PC-9 (cell line): ENCODE data around the gene FANCF. TPM values are rescaled to one million over a fixed set of nuclear protein-coding genes. Genes with fewer than 3 reads are reported as not detected.

ENCODE experiments used
- BruUV-seq: library from RNA; stranded (reverse); fragments of 400-500 nt; replicated peaks from 2 replicates; lab custom pipeline; 2021; lab: Mats Ljungman, UMichigan
- CTCF ChIA-PET: fragments of 300-600 bp; sonication (Branson Sonifier 250); formaldehyde crosslinking; loops from one replicate; lab custom pipeline; 2022; ENCODE audit warnings: antibody characterized with exemption; lab: Charles Lee
- POLR2A ChIA-PET: fragments of 300-600 bp; sonication (Branson Sonifier 250); formaldehyde crosslinking; loops from one replicate; lab custom pipeline; 2022; ENCODE audit warnings: antibody characterized with exemption; ENCODE audit not compliant: unreplicated experiment; lab: Charles Lee
- DNase-seq, 2 experiments: peaks; one replicate each; pipeline versions ENCODE4 v3.0.0 to v3.0.0-alpha.2; 2015 to 2022; ENCODE audit warnings: mixed read lengths in 1 of 2
- H2AFZ ChIP-seq: fragments of 200-600 bp; sonication (generic); 2 replicates; pipeline ENCODE4 v1.8.1; 2017; ENCODE audit warnings: antibody characterized with exemption
- H3F3A ChIP-seq: fragments of 200-600 bp; sonication (generic); 2 replicates; pipeline ENCODE4 v1.8.1; 2017; ENCODE audit warnings: antibody characterized with exemption, mild to moderate bottlenecking, low read depth; ENCODE audit not compliant: insufficient read depth
- H3K27ac ChIP-seq: fragments of 200-600 bp; sonication (generic); 2 replicates; pipeline ENCODE4 v1.6.1; 2016; ENCODE audit warnings: mixed run types
- H3K27me3 ChIP-seq: fragments of 200-600 bp; sonication (generic); 2 replicates; pipeline ENCODE4 v1.6.1; 2016; ENCODE audit warnings: low read depth, mixed run types; ENCODE audit not compliant: insufficient read depth
- H3K36me3 ChIP-seq: fragments of 200-600 bp; sonication (generic); 2 replicates; pipeline ENCODE4 v1.6.1; 2016; ENCODE audit warnings: low read depth, mixed run types
- H3K4me1 ChIP-seq: fragments of 200-600 bp; sonication (generic); replicated peaks from 2 replicates; pipeline ENCODE4 v1.6.1; 2016; ENCODE audit warnings: mixed run types; ENCODE audit not compliant: insufficient read depth
- H3K4me2 ChIP-seq: fragments of 200-600 bp; sonication (generic); 2 replicates; pipeline ENCODE4 v1.6.1; 2017; ENCODE audit warnings: mixed run types
- H3K4me3 ChIP-seq: fragments of 200-600 bp; sonication (generic); 2 replicates; pipeline ENCODE4 v1.6.1; 2016; ENCODE audit warnings: mixed run types
- H3K79me2 ChIP-seq: fragments of 200-600 bp; sonication (generic); 2 replicates; pipeline ENCODE4 v1.6.1; 2017; ENCODE audit warnings: low read depth, mixed run types
- H3K9me2 ChIP-seq: fragments of 200-600 bp; sonication (generic); 2 replicates; pipeline ENCODE4 v1.8.1; 2017; ENCODE audit warnings: mild to moderate bottlenecking; ENCODE audit not compliant: insufficient read depth
- H3K9me3 ChIP-seq: fragments of 200-600 bp; sonication (generic); 2 replicates; pipeline ENCODE4 v1.8.1; 2016; ENCODE audit warnings: low read depth; ENCODE audit not compliant: insufficient read depth
- H4K20me1 ChIP-seq: fragments of 200-600 bp; sonication (generic); 2 replicates; pipeline ENCODE4 v1.8.1; 2017; ENCODE audit not compliant: insufficient read depth
- CTCF ChIP-seq: fragments of 200-600 bp; sonication (generic); conservative IDR thresholded peaks from 2 replicates; pipeline ENCODE4 v1.6.1; 2017; ENCODE audit warnings: mixed run types, antibody characterized with exemption, mild to moderate bottlenecking, moderate library complexity
- EZH2 ChIP-seq: fragments of 200-600 bp; sonication (generic); IDR thresholded peaks from 2 replicates; pipeline ENCODE4 v1.8.0; 2017; ENCODE audit warnings: antibody characterized with exemption, low read depth
- intact Hi-C: fragments of 100-400 bp; cut with micrococcal nuclease; formaldehyde crosslinking; loops from one replicate; pipeline ENCODE4 v1.10.0; 2022; ENCODE audit not compliant: unreplicated experiment
- total RNA-seq: library from RNA; stranded (reverse); gene quantifications from 2 replicates; pipeline ENCODE4 v1.2.3, GENCODE V29; 2021

FANCF gene
- total RNA-seq, 1 experiment from 2014 or later: 8.0 TPM

DNA sequence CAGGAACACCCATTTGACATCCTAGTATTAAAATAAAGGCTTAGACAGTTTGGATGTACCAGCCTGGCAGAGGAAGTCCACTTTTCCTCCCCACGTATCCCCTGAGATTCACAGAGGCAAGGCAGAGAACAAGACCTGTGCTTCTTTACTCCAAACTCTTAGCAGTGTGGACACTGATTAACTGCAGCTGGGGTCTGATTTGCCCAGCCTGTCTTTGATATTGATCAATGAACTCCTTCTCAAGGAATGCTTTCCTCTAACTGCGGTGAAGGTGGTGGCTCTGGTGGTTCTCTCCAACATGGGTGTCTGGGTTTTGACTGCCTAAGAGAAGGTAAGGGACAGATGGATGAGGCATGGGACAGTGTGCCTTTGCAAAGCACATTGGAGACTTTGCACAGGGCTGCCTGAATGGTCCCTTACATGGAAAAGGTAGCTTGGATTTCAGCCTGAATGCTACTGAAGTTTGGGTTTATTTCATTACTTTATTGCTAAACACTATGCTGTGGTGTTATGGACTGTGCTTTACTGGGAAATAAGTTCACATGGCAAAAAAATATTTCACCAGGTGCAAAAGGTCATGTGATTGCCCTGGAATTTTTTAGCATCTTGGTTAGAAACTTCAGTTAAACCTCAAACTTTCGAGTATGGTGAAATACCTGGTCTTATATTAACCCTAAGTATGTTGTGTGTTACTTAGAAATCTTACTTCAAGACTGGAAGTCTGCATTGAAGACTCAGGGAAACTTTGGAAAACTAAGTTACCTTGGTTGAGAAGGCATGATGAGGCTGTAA lies 42.6 kb upstream of the FANCF start:
- Histone ChIP-seq H3K4me3 (no peak overlapping the region), H2AFZ (no peak overlapping the region), H4K20me1 (no peaks in the 10 kb centered on the region), H3K27ac (no peak overlapping the region), H3K27me3 (peaks cover 4% of the 10 kb centered on the region; the same call in 1 of the 2 replicates), H3F3A (no peaks in the 10 kb centered on the region), H3K9me2 (no peaks in the 10 kb centered on the region), H3K36me3 (no peaks in the 10 kb centered on the region), H3K4me1 (no peaks in the 10 kb centered on the region), H3K4me2 (no peak overlapping the region), H3K9me3 (no peaks in the 10 kb centered on the region), H3K79me2 (no peaks in the 10 kb centered on the region)
- DNase-seq: no peak
- no peak for TF ChIP-seq CTCF
- no peak for TF ChIP-seq EZH2
- CTCF ChIA-PET: no interaction called here
- POLR2A ChIA-PET: no interaction called here
- intact Hi-C loops: no loop called here
- BruUV-seq: no TSS peak

GRCh38 chr11:22666688-22667439 lies 41.2 kb upstream of the FANCF start:
- no peaks in the 10 kb centered on the region for H3K4me1 ChIP-seq
- intact Hi-C loops: no loop called here
- no peak overlapping the region for H3K4me3 ChIP-seq
- H4K20me1 ChIP-seq: no peaks in the 10 kb centered on the region
- H3K27me3 ChIP-seq: peaks cover 4% of the 10 kb centered on the region; the same call in 1 of the 2 replicates
- no peaks in the 10 kb centered on the region for H3F3A ChIP-seq
- H3K36me3 ChIP-seq: no peaks in the 10 kb centered on the region
- DNase-seq: peak in 1 of 2 experiments; percentile 12
- CTCF ChIA-PET: no interaction called here
- POLR2A ChIA-PET: no interaction called here
- H3K79me2 ChIP-seq: no peaks in the 10 kb centered on the region
- no peaks in the 10 kb centered on the region for H3K9me2 ChIP-seq
- no peak overlapping the region for H3K27ac ChIP-seq
- H2AFZ ChIP-seq: no peak overlapping the region
- TF ChIP-seq EZH2 (no peak), CTCF (no peak)
- H3K4me2 ChIP-seq: no peak overlapping the region
- no peaks in the 10 kb centered on the region for H3K9me3 ChIP-seq
- BruUV-seq: no TSS peak

GRCh38 chr11:22666325-22666687 lies 40.7 kb upstream of the FANCF start, which contains the start of gene GAS2:
Gene GAS2, plus strand, starts transcription at chr11:22666611. Its CDS starts 8,259 bp downstream, at chr11:22674870.
- no peak for DNase-seq
- no peak for TF ChIP-seq CTCF
- TF ChIP-seq EZH2: no peak
- H3K79me2 ChIP-seq: no peaks in the 10 kb centered on the region
- H4K20me1 ChIP-seq: no peaks in the 10 kb centered on the region
- H3K4me3 ChIP-seq: no peak within 1 kb of the TSS
- no peak within 1 kb of the TSS for H2AFZ ChIP-seq
- H3K27me3 ChIP-seq: peaks cover 4% of the 10 kb centered on the region; the same call in 1 of the 2 replicates
- ChIA-PET CTCF (no interaction called here), POLR2A (no interaction called here)
- H3F3A ChIP-seq: no peaks in the 10 kb centered on the region
- H3K4me1 ChIP-seq: no peaks in the 10 kb centered on the region
- no peak within 1 kb of the TSS for H3K4me2 ChIP-seq
- BruUV-seq: no TSS peak
- H3K9me2 ChIP-seq: no peaks in the 10 kb centered on the region
- no peaks in the 10 kb centered on the region for H3K36me3 ChIP-seq
- no peak within 1 kb of the TSS for H3K27ac ChIP-seq
- H3K9me3 ChIP-seq: no peaks in the 10 kb centered on the region
- intact Hi-C loops: no loop called here
